ENCODE results near the gene PCP4L1.
A peak's percentile ranks its signal among the peaks of the same experiment; 100 is the strongest.

PCP4L1 gene

DNA sequence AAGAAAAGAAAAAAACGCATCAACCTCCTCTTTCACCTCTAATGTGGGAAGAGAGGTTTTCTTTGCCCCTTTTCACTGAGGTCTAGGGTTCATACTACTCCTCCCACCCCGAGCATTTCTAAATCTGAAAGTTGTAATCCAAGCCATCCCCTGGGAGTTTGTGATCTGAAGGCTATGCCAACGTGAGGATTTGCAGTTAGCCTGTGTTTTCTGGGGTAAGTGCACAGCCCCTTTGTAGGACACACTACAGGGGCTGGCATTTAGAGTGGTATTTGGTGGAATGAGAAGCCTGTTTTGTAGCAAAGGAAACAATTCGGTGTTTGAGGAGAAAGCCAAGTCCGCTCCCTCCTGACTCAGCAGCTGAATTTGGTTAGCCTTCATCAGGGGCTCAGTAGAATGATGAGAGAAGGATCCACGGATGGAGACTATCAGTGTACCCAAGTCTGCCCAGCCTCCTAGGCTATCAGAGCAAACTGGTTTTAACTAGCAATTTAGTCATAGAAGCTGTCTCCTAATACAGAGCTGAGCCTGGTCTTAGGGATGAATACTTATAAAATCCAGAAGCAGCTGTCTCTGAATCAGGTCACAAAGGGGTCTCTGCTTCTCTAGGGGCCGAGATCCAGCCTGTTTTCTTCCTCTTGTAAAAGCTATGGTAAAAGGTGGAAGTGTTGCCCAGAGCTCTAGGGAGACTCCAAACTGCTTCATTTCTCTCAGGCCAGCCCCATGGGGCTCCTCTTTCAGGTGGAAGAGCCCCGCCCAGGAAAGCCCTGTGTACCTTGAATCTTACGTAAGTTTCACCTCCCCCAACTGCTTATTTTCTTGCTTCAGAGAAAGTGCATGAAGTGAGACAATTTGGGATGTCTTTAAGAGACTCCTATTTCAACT is 2.1 kb downstream of the PCP4L1 start:
- intact Hi-C loops (cut with DNase I), result no loop called here
- DNase-seq, result peak in 11 of 42 donors; percentile 14 to 55 (median 32)

DNA sequence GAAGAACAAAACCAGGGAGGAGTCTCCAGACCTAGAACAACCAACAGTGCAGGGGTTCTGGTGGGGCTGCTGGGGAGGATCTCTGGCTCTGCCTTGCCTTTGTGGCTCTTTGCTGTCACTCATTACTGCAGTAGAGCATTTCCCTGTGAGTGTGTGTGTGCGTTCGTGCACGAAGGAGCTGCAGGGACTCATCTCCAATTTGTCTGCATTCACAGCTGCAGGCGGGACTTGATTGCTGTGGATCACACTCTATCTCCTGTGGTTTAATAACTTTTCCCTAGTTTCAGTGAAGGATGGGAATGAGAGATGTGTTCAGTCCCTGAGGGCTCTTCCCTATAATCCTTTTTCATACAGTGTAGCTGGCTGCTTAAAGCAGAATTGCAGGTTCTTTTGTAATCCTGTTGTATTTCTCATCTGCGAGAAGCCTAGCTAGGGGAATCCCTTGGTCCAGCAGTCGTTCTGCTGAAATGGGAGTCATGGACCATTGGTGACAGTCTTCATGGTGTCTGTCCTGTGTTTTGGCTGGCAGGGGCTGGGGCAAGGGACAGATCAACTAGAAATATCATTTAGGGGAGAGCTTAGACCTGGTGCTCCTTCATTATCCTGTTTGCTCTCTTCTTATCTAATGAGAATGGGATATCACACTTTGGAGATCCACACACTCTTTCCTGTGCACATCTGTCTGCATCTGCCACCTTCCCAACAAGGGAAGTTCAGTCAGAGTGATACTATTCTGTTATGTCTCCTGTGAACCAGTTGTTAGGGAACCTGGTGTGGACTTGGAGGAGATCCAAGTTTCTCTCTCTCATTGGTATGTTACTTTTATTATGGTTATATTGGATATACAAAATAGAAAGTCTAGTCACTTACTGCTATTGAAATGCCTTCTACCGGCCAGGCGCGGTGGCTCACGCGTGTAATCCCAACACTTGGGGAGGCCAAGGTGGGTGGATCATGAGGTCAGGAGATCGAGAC is 3.0 kb downstream of the PCP4L1 start:
- DNase-seq, result peak in 38 of 42 donors; percentile 8 to 80 (median 48)
- intact Hi-C loops (cut with DNase I), result no loop called here

DNA sequence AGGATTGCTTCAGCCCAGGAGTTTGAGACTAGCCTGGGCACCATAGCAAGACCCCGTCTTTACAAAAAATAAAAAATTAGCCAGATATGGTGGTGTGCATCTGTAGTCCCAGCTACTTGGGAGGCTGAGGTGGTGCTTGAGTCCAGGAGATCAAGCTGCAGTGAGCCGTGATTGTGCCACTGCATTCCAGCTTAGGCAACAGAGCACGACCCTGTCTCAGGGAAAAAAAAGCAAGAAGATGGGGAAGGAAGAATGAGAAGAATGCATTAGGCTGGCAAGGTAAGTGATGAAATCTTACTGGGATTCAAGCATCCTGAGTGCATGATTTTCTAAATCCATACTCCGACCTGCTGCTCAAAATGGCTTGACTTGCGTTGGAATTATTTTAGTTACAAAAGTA is 6.8 kb downstream of the PCP4L1 start:
- intact Hi-C loops (cut with DNase I), result no loop called here
- no peak for DNase-seq

DNA sequence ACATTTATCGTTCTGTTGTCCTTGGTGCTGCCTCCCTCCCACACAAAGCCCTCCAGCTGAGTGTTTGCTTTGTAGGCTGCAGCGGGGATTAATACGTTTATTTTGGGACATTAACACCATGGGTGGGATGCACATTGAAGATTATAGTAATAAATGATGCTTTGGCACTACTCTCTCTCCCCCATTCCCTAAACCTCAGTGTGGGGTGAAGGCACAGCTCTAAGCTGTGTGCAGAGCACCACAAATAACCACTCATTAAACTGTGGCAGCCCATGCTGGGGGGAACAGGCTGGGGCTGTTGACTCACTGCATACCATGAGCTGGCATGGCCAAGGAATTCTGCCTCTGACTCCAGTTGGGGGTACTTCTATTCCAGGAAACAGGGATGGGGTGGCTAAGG is 7.7 kb downstream of the PCP4L1 start:
- intact Hi-C loops (cut with DNase I), result no loop called here
- no peak for DNase-seq

DNA sequence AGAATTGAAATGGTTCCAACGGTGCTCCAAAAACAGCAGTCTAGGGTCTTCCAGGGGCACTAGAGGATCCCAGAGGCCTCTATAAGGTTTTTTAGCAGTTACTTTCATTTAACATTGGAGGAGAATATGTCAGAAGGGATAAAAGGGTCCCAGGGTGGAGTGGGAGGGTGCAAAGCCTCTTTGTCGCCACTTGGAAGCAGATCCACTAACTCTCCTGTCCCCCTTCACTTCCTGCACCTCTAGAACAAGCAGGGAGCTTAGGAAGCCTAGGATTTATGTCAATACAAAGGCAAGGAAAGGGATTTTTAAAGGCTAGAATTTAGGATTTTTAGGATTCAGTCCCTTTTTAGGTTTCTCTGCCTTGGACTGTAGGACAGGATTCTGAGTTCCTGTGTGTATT is 8.3 kb downstream of the PCP4L1 start:
- no peak for DNase-seq
- intact Hi-C loops (cut with DNase I), result no loop called here

DNA sequence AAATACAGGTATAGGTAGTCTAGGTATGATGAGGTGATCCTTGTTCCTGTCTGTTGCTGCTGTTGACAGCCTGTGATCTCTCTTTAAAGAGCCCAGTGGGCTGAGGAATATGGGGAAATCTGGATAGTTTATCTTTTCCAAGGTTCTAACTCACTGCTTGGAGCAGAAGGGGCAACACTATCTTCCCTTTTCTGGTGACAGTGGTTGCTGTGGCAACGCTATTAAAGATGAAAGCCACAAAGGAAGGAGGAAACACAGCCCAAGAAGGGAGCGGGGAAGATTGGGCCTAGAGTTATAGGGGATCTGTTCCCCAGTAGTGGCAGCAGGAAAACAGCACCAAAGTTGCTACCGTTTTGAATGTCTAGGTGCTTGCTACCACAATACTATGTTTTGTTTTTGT is 8.8 kb downstream of the PCP4L1 start:
- DNase-seq, result peak in 2 of 42 donors; percentile 9 to 39
- intact Hi-C loops (cut with DNase I), result no loop called here

DNA sequence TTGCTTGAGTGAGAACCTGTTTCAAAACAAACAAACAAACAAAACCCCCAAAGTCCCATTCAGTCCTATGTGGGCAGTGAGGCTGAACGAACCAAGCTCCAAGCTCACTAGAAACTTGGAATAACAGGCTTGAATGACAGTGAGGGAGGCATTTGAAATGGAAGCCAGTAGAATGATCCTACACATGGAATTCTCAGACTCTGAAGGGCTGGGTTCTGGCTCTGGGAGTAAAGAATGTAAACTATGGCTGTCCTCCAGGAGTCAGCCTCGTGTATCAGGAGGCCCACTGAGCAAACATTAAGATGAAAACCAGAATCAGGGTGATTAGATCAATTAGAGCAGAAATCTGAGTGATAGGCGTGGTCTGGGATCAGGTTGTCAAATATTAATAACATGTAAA is 14.9 kb downstream of the PCP4L1 start:
- intact Hi-C loops (cut with DNase I), result no loop called here

DNA sequence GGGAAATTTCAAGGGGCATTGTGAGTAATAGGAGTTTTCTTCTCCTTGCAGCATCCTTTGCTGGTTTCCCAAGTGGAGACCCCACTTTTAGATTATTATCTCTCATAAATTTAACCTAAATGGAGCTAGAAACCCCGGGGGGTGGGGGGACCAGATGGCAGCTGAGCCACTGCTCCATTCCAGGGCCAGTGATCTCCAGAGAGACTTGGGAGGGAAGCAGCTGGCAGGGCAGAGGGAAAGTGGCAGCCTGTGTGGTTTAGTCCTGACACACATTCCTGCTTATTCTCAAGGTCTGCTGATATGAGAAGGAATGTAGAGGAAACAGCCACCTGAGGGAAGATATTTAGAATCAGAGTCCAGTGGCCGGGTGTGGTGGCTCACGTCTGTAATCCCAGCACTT is 16.3 kb downstream of the PCP4L1 start:
- no peak for DNase-seq
- intact Hi-C loops (cut with DNase I), result no loop called here

More for the DNA sequence above, 14.9 kb downstream of the PCP4L1 start:
- no peak for DNase-seq

DNA sequence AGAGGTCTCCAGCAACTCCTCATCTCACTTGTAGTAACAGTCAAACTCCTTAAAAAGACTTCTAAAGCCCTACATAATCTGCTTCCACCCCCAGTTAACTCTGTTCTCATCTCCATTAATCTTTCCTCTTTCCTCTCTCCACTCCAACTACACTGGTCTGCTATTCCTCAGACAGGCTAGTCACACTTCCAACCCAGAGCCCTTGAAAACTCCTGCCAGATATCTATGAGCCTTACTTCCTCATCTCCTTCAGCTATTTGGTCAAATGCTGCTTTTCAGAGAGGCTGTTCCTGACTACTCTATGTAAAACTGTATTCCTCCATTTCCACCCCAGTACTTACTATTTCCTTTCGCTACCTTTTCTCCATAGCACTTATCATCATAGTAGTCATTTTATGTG is 24.4 kb downstream of the PCP4L1 start:
- no peak for DNase-seq
- intact Hi-C loops (cut with DNase I), result no loop called here

DNA sequence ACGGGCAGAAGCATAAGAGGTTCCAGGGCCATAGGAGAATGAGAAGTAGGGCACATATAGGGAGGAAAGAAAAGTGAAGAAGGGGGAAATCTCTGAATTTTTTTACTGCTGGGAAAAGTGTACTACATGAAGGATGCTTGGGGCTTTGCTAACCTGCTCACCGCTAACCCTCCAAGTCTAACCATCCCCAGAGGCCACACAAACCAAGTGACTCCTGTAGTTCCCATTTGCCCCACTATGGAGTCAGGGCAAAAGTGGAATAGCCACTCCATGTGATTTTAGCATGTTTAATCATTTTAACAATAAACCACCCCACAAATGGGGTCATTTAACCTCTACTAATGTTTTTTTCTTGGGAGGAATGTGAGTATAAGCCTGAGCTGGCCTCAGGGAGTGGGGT is 26.6 kb downstream of the PCP4L1 start:
- intact Hi-C loops (cut with DNase I), result no loop called here
- DNase-seq, result no peak

DNA sequence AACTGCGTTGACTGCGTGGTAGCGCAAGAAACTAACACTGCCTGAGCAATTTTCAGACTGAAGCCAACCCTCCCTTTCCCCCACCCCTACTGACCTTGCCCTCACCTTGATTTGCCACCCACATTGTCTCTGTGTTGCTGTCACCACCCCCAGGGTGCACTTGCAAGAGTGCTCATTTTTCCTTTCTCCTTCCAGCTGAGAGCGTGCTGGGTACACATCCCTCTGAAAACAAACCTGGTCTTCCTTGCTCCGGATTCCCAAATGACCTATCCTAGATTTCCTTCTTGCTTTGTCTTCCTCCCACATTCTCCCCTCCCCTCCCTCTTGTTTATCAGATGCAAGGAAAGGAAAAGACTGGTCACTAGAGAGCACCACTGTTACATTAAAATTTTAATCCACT is 27.0 kb downstream of the PCP4L1 start:
- intact Hi-C loops (cut with DNase I), result no loop called here

DNA sequence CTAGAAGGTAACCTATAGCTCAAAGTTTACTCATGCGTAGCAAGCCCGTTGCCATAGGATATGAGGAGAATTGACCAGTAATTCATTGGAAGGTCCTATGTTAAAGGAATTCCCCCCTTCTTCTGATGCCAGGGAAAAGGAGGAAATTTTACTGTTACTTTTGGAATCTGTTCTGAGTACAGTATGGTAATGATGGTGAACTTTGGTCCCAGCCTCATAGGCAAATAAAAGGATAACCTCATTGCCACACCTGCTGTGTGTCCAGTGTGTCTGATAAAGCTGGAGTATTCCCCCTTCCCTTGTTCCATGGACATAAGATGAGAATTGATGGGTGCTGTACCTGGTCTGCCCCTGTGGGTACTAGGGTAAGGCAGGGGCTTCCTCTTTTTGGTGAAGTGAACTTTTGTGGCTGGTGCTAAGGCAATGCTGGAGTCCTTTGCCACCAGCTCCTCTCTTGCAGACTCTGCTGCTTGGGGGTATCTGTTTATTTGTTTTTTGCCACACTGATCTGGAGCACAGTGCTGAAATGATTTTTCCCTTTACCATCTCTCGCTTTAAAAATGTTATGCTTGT is 29.0 kb downstream of the PCP4L1 start:
- DNase-seq, result no peak
- intact Hi-C loops (cut with DNase I), result no loop called here

More for the DNA sequence above, 27.0 kb downstream of the PCP4L1 start:
- DNase-seq, result peak in 28 of 42 donors; percentile 11 to 74 (median 42)

DNA sequence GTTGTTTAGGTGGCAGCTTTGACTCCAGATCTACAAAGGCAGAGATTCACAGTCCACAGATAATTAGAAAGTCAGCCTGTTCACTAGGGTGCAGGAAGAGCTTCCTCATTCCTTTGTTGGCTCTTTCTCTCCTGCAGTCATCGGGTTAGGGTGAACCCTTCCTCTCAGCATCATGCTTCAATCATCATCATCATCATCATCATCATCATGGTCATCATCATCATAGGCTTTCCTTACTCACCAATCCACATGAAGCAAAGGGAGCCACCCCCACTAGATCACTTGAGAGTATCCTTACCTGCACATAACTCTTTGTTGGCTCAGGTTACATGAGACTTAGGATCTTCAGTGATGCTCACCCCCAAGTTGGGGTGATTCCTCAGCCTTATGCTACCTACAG is 32.2 kb downstream of the PCP4L1 start:
- intact Hi-C loops (cut with DNase I), result loop anchor here (5.0 kb wide), 1 partner anchor 63 kb away; the partner anchor contains the start of gene TOMM40L
- DNase-seq, result no peak

DNA sequence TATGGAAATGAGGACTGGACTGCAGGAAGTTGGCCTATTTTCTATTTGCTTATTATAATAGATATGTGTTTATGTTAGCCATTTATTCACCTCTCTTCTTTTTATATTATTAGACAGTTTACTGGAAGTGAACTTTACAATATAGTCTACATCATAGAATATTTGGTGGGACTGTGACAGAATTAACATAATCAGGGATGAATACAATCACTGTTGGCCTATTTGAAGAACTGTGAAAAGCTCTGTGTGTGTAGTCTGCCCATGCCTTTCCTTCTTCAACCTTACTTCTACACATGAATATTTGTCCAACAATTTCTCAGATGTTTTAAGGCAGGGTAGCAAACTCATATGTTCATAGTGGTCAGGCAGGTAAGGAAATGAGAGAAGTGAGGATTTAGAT is 38.9 kb downstream of the PCP4L1 start:
- intact Hi-C loops (cut with DNase I), result no loop called here
- DNase-seq, result no peak

DNA sequence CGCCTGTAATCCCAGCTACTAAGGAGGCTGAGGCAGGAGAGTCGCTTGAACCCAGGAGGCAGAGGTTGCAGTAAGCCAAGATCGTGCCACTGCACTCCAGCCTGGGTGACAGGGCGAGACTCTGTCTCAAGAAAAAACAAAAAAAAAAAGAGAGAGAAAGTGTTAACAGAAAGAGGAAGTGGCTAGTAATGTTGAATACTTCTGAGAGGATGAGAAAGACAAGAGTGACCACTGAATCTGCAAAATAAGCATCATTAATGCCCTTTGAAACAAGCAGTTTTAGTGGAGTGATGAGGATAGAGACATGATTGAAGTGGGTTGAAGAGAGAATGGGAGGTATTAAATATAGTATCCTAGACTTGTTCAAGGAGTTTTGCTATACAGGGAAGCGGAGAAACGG is 39.6 kb downstream of the PCP4L1 start:
- intact Hi-C loops (cut with DNase I), result no loop called here
- no peak for DNase-seq

DNA sequence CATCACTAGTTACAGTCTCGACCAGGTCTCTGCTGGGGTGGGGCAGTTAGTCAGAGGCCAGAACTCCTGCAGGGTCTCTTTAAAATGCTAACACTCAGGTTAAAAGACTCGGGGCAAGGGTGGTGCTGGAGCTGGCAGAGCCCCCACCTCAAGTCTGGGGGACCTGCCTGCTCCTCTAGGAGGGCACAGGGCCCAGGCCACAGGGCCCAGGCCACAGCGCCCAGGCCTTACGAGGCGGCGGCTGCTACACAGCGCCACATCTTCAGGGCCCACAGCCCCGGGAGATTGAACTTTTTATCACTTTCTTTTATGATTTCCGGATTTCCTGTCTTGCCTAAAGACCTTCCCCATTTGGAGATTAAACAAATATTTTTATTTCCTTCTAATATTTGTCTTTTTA is 40.8 kb downstream of the PCP4L1 start:
- intact Hi-C loops (cut with DNase I), result no loop called here
- no peak for DNase-seq

DNA sequence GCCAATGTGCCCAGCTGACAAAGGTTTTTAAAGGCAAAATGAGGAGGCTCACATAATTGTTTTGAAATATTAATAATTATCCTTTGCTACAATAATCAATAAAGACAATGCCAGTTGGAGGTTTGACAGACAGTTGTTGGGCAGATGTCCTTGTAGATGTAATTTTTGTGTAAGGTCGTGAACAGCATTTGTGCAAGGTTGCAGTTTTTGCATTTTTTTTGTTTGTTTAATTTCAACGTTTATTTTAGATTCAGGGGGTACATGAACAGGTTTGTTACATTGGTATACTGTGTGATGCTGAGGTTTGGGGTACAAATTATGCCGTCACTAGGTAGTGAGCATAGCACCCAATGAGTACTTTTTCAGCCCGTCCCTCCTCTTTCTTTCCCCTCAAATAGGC is 41.9 kb downstream of the PCP4L1 start:
- intact Hi-C loops (cut with DNase I), result no loop called here
- peak in 1 of 42 donors; percentile 12 for DNase-seq

DNA sequence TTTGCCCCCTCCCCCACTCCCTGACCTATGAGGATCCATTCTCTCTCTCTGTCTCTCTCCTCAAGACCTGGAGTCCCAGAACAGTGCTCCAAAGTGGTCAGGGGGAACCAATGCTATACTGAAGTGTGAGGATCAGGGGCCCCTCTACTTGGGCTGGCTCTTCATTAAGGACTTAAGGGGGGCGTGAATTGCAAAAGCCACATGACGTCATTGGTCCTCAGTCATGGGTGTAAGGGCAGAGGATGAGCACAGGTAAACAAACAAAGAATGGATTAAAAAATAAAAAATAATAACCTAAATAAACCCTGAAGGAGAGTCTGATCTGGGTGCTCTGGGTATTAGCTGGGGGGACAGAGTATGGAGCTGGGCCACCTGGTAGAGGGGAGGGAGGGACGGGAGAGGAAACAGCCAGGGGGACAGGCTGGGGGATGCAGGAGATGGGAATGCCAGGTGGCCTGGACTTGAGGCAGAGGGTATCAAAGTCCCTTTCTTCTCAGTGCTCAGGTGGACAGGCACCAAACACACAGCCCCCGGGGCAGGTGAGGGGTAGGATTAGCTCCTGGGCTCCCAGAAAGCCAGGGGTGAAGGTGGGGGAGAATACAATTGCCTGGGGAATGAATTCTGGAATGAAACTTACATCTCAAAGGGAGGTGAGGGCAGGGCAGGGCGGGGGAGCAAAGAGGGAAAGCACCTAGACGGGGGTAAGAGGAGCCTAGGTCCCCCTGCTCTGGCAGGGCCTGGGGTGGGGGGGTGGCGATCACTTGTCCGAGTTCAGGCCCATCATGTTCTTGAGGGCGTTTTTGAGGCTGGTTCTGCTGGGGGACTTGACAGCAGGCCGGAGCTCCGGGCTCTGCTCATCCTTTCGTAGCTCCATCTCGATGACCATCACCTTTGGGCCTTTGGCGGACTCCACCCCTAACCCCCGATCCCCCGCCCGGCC is 46.7 kb downstream of the PCP4L1 start:
- intact Hi-C loops (cut with DNase I), result no loop called here
- peak in 11 of 42 donors; percentile 9 to 42 (median 19) for DNase-seq

Data from head of caudate nucleus (tissue), 42 donors.